Mesenteric fat pad (tissue), 1 donor: ENCODE results near the gene LSM4. TPM values are rescaled to one million over a fixed set of nuclear protein-coding genes. Genes with fewer than 3 reads are reported as not detected.
"Not testable (repeated sequence)": the region's sequence is repeated elsewhere in the genome, so short reads cannot be mapped to it uniquely, and the experiment has no call there.

Source experiments
- DNase-seq: peaks from one replicate; pipeline ENCODE4 v3.0.0-alpha.2; 2020; ENCODE audit warnings: low spot score
- total RNA-seq: library from RNA; stranded (reverse); fragmentation: NEBNext Ultra II Directional; extraction: Animal tissue kit (Norgen Biotek cat#: 25700); gene quantifications from one replicate; pipeline ENCODE4 v1.2.1, GENCODE V29; 2021
- donor health status: DM: yes; HTN: yes; CAD: no.

LSM4 gene
- total RNA-seq, 1 donor from 2014 or later = 68.4 TPM

GRCh38 chr19:18340990-18341868, 18.4 kb upstream of the LSM4 start:
- DNase-seq = peak; percentile 91

- peak; percentile 91 for DNase-seq
Measured at GRCh38 chr19:18340190-18340989, 17.5 kb upstream of the LSM4 start, which contains the start of gene PGPEP1. Gene PGPEP1, plus strand, starts transcription at chr19:18340598. Its CDS starts 84 bp downstream, at chr19:18340682.

- DNase-seq = no peak
Measured at GRCh38 chr19:18339723-18340122, 16.8 kb upstream of the LSM4 start.

- DNase-seq = no peak
Measured at GRCh38 chr19:18338541-18338940, 15.7 kb upstream of the LSM4 start.

GRCh38 chr19:18336121-18336520, 13.2 kb upstream of the LSM4 start:
- no peak for DNase-seq

- DNase-seq = no peak
Measured at GRCh38 chr19:18333680-18334079, 10.8 kb upstream of the LSM4 start.

GRCh38 chr19:18332917-18333530, 10.1 kb upstream of the LSM4 start:
- DNase-seq = no peak

GRCh38 chr19:18330868-18331267, 8.0 kb upstream of the LSM4 start:
- DNase-seq = no peak

- no peak for DNase-seq
Measured at GRCh38 chr19:18329035-18329376, 6.1 kb upstream of the LSM4 start.

GRCh38 chr19:18328340-18329034, 5.6 kb upstream of the LSM4 start:
- no peak for DNase-seq

GRCh38 chr19:18326772-18327171, 3.9 kb upstream of the LSM4 start:
- DNase-seq = no peak

GRCh38 chr19:18324373-18324731, 1.5 kb upstream of the LSM4 start:
- not testable (repeated sequence) for DNase-seq

- no peak for DNase-seq
Measured at GRCh38 chr19:18322318-18322758, 538 bp downstream of the LSM4 start.

- DNase-seq = no peak
Measured at GRCh38 chr19:18321734-18322102, 1.2 kb downstream of the LSM4 start.

GRCh38 chr19:18320865-18321733, 1.8 kb downstream of the LSM4 start:
- DNase-seq = no peak

- DNase-seq = no peak
Measured at GRCh38 chr19:18319591-18320135, 3.2 kb downstream of the LSM4 start.

GRCh38 chr19:18317961-18318800, 4.7 kb downstream of the LSM4 start:
- DNase-seq = no peak

- DNase-seq = no peak
Measured at GRCh38 chr19:18313398-18313797, 9.5 kb downstream of the LSM4 start.

GRCh38 chr19:18312092-18312534, 10.8 kb downstream of the LSM4 start:
- no peak for DNase-seq
